Frontal cortex (tissue), 4 donors: ENCODE measurements around the gene SLX4IP. TPM values are rescaled to one million over a fixed set of nuclear protein-coding genes. Genes with fewer than 3 reads are reported as not detected.
"Not testable (repeated sequence)": the region's sequence is repeated elsewhere in the genome, so short reads cannot be mapped to it uniquely, and the experiment has no call there.

Experiments used
- DNase-seq, 2 donors: peaks; one replicate each; pipeline ENCODE4 v3.0.0; 2012; ENCODE audit warnings: low spot score in 2 of 2
- FAIRE-seq: peaks from 2 replicates; lab custom pipeline; 2012; peaks lifted over from hg19 to GRCh38; lab: Jason Lieb, UNC
- total RNA-seq: library from RNA; depleted of rRNA; stranded (reverse); fragments of >200 nt; gene quantifications from one replicate; pipeline ENCODE4 v1.2.3, GENCODE V29; 2014
- donor health status: control.
- donor health status: control.
- donor health status: control.

The SLX4IP gene
- total RNA-seq, 1 donor from 2014 or later = 8.2 TPM

DNA sequence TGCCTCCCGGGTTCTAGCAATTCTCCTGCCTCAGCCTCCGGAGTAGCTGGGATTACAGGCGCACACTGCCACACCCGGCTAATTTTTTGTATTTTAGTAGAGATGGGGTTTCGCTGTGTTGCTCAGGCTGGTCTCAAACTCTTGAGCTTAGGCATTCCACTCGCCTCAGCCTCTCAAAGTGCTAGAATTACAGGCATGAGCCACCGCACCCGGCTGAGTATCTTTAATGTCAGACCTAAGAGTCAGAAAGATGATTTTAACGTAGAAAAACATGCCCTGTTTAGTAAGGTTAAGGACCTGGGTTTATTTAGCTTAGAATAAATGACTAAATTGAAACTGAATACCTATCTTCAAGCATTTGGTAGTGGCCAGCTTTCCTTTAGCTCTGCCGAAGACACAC is 155.3 kb downstream of the SLX4IP start:
- not testable (repeated sequence) for DNase-seq, FAIRE-seq

DNA sequence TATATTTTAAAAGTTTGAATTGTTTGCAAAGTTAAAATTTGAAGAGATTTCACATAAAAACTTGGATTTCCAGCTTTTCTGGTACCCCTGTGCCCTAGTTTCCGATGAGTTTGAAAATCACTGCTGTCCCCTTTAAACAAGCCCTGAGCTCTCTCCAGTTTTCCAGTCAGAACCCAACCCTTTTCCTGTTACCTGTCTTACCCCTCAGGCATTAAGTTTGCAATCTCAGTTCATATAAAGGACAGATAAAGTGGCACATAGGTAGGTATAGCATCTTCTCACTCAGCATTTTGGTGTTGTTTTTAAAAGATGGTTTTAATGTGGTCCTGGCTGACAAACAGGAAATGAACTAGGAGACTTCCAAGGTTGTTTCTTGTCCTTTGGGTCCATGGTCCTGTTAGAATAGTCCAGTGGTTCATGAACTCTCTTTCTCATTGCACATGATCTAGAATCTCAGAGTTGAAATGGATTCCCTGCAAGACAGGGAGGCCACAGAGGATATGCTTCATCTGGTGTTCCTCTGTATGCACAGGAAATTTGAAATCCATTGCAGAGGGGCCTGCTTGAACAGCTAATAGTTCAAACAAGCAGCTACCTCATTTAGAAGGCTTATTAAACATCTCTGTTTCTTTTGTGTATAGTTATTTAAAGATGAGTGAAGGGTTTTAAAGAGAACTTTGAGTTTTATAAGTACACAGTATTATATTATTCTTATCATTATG is 156.0 kb downstream of the SLX4IP start:
- FAIRE-seq (no peak), DNase-seq (no peak)

DNA sequence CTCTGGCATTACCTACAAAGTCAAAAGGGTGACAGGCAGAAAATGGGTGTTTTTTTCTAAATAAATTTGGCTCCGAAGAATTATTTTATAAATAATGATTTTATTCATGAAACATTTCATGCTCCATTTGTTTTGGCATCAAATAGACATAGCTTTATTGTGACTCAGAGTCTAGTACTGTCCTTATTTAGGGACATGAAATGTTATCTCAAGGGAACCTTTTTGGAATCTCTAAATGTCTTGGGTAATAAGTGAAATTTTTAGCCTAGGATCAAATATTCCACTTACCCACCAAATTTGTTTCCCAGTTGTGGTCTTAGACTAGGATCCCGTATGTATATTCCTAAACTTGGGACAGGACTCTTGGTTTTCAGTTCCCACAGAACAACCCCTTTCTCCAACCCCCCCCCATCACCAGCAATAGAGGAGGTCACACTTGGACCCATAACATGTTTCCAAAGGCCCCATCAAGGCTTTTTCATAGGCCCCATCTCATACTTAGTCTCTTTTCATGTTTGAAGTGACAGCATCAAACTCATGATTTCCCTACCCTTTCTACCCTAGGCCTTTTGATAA is 156.9 kb downstream of the SLX4IP start:
- DNase-seq (no peak), FAIRE-seq (no peak)

DNA sequence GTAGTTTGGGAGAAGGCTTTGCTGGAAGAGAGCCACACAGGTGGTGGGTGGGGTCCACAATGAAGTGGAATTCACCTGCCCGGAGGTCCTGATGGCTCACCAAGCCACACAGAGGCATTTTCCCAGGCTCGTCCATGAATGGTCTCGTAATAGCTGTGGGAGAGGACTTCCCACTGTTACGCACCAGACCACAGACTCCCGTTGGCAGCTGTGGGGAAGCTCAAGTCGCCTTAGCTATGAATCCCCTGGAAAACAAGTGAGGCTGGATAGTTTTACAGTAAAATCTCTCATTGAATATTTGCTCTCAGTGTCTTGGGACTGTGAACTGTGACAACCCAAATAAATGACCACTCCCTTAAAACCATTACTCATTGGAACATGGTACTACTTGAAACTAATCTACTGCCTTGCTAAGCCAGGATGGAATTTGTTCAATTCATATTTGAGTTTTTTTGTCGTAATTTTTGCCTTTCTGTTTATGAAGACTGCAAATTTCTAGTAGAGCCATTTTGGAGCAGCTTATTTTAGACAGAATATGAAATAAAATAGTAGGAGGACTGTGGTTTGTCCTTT is 159.3 kb downstream of the SLX4IP start:
- DNase-seq (no peak), FAIRE-seq (no peak)

DNA sequence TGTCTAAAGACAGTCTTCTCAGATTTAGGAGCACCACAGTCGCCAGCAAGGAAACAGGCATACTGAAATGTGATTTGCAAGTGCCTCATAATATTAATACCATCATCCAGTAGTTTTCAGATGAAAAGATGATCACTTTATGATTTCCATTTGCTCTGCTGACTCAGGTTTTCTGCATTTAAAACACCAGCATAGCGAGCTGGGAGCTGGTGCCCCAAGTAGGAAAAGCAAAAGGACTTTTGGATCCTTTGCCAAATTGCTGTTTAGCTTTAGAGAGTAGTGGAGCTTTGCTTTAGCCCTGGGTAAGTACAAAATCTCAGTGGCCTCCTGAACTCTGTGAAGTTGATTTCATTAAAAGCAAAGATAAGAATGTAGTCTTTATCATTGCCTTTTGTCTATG is 160.2 kb downstream of the SLX4IP start:
- no peak for DNase-seq
- FAIRE-seq = no peak

DNA sequence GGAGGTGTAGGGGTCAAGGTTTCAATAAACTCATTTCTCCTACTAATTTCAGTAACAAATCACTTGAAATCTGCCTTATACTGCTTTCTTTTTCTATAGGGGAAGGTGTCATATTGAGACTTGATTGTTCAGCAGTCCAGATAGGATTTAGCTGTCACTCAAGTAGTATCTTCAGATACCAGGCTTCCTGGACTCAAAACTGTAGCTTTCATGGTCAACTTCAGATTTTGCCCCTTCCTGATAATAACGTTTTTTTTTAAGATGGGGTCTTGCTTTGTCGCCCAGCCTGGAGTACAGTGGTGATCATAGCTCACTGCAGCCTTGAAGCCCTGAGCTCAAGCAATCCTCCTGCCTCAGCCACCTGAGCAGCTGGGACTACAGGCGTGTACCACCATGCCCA is 160.9 kb downstream of the SLX4IP start:
- FAIRE-seq (no peak), DNase-seq (no peak)

DNA sequence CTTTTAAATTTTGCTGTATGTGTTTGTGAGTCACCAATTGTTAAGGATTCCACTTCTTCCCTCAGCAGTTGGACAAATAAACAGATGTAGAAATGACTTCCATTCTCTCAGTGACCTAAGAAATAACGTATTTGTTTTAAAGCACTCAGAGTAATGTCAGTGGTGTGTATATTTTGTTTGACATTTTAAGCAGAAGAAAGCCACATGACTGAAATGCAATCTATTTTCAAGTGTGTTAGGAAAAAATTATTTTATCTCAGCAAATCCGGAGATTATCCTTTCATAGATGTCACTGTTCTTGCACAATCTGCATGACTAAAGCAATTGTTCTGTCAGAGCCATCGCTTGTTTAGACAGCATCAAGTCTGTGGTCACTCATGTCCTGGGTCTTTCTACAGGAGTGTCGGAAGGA is 161.6 kb downstream of the SLX4IP start:
- no peak for FAIRE-seq
- DNase-seq = no peak

DNA sequence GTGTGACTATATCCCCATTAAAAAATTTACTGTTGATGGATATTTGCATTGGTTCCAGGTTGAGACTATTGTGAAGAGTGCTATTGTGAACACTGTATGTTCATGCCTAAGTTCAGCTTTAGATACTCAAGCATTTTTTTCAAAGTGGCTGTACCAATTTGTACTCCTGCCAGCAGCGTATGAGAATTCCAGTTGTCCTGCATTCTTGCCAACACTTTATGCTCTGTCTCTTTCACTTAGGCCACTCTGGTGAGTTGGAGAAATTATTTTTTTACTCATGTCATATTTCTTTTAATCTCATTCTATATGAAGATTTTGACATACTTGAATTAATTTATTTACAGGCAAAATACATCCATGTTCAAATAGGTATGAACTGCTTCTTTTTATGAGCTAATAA is 162.5 kb downstream of the SLX4IP start:
- DNase-seq (no peak), FAIRE-seq (no peak)

DNA sequence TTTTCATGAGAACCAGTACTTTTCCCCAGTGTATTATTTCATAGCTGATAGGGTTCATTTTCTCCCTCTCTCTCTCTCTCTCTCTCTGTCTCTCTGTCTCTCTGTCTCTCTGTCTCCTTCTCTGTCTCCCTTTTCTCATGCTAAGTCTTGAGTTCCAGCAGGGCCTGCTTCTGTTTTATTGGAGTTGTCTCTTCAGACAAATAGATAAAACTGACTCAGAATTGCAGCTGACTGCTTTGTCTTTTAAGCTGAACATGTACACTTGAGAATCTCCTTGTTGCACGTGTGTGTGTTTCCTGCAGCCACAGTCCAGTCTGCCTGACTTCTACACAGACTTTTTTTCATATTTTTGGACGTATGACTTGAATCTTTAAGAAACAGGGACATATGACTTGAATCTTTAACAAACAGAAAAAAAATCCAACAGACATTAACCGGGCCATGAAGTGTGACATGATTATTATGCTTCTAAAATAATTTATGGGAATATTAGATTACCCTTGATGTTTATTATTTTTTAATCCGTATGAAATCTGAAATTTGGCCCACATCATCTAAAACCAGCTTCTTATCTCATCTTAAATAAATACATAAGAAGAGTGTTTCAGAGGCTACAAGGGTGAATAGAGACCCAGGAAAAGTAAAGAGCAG is 167.2 kb downstream of the SLX4IP start:
- FAIRE-seq (no peak), DNase-seq (no peak)

DNA sequence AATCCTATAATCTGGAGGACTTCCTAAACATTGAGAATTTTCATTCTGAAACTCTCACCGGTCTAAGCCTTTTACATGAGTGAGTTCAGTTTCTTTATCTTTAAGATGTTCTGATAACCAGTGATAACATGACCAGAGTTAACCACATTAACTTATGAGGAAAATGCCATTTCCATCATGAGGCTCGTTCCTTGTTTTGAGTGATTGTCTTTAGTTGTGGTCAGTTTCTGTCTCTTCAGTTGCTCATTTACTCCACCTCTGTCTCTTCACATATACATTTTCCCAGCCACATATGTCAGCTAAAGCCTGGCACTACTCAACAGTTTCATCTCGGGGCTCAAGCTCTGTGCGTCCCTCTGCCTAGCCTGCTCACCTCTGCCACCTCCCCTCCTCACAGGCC is 168.3 kb downstream of the SLX4IP start:
- DNase-seq = no peak
- FAIRE-seq = no peak

DNA sequence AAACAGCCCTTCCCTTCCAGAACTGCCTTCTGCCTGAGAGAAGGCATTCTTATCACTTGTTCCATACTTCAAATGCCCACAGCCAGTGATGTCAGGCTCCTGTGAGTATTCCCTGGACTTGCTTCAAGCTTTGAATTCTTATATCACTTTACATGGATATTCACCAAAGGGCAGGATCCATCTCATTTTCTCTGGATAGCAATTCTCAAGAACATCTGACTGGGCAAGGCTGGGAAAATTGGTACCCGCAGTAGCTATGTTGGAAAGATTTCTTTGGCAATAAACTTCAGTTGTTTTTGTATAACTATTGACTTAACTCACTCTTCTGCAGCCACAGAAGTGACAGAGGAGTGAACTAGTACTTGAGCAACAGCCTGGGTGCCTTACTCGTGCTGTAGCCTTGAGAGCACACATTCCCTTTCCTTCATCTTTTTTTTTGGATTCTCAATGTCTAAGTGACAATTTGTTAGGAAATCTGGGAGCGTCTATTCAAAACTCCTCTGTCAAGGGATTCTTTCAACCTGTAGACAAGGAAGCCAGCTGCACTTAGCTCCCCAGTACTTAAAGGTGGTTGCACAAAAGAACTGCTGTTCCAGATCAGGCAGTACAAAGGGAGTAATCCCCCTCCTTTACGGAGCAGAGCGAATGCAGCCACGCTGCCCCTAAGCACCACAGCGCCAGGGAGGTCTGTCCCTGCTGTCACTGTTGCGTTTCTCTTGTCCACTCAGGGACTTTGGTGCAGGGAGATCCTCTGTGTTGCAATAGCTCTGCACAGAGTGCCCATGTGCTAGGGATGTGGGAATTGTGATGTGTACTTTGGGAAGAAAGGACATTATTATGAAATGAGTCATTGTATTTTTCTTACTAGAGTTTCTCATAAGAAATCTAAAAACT is 169.1 kb downstream of the SLX4IP start:
- FAIRE-seq = no peak
- DNase-seq = no peak

DNA sequence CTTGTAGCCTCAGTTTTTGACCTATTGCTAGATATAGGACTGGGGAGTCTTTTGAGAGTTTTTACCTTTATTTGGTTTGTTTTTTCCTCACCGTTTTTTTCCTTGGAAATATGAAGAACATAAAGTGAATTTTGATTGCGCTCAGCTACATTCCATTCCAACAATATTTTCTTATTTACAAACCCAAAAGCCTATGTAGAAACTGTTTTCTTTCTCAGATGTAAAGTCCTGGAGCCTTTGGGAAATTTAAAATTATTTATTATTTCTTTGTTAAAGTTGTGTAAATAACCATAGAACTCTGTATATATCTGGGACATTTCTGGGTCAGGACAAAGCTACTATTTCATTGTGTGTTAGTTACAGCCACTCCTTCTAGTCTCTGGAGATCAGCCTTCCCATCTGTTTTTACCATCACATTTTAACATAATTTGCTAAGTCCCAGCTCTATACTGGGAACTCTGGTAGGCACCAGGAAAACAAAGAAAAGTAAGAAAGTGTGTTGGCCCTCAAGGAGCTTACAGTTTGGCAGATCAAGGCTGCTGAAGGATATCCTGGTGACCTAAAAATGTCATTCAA is 169.8 kb downstream of the SLX4IP start:
- no peak for DNase-seq
- FAIRE-seq = no peak

DNA sequence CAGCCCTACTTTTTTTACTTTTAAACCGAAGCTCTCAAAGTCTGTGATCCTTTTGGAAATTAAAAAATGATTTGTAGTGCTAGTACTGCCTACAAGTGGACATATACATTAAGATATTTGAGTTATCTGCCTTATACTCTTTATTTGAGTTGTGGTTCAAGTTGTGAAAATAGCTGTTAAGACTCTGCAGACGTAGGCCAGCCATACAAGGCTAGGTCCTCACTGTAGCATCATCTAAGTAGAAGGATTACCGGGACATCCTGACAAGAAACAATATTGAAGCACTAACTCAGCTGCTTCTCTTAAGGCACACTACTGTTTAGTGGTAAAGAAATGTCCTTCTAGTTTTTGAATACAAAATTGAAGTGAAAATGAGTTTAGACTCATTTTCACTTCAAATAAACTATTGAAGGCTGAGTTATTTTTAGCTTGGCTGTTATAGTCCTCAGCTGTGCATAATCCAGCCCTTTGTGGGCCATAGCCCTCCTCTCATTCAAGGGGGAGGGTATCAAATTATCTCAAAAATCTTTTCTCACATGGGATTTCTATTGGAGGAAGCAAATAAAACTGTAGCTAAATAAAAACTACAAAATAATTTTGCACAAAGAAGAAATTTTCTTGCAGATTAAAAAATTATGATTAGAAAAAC is 170.6 kb downstream of the SLX4IP start:
- FAIRE-seq = no peak
- no peak for DNase-seq

DNA sequence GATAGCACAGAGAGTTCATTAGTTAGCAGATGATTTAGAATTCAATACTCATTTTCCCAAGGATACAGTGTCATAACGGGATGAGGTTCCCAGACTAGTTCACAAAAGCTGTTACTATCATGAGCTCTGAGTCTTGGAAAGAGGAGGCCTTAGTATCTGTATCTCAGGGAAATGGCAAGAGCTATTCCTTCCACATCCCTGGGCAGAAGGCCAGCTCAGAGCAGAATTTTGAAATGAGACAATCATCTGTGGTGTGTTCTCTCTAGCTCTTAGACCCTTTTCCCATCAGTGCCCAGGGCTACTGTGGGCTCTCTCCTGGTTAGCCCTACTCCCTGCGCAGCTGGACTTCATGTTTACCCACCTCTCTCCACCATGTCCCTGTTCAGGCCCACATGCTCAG is 174.2 kb downstream of the SLX4IP start:
- DNase-seq = no peak

DNA sequence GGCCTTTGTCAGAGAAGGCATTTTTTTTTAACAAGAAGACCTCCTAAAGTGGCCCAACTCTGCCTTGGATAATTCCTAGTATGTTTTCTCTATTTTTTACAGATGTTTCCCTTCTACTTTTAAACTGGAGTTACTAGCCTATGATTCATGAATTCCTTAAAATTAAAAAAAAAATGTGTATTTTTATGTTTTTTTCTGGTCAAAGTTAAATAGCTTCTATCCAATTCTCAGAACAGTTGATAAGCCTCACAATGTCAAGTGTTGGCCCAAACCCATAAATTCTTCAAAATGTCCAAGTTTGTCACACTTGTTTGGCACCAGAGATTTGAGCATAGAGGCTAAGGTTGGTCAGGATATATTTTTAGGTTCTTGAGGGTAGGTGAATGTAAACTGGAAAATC is 174.7 kb downstream of the SLX4IP start:
- DNase-seq (no peak), FAIRE-seq (no peak)

More for the DNA sequence above, 174.2 kb downstream of the SLX4IP start:
- no peak for FAIRE-seq

DNA sequence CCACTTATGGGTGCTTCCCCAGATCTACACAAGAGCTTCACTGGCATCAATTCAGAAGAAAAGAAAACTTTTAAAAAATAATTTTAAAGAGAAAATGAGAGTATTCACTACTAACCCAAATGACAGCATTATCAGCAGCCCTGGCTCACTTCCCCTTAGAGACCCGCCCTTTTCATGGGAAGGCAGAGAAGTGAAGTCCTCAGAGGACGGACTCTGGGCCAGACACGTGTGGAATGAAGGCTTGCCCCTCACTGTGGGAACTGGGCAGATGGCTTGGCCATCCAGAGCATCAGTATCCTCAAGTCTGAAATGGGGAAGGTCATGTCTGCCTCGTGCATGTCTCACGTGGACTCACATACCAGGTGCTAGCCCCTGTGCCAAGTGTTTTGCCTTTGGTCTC is 175.1 kb downstream of the SLX4IP start:
- FAIRE-seq (no peak), DNase-seq (no peak)

DNA sequence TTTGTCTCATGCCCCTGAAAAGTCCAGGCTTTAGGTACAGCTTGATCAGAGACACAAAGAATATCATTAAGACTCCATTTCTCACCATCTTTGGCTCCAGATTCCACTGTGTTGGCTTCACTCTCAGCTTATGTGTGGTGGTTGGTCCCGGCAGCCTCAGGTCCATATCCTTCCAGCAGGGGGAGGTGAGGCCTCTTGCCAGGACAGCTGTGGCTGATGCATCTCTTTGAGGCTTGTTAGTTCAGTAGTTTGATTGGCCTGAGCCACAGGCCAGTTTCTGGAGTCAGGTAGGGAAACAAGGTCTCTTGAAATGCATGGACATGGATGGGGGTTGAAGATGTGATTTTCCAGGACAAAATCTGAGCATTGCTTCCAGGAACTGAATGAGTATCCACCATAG is 176.3 kb downstream of the SLX4IP start:
- DNase-seq (no peak), FAIRE-seq (no peak)

DNA sequence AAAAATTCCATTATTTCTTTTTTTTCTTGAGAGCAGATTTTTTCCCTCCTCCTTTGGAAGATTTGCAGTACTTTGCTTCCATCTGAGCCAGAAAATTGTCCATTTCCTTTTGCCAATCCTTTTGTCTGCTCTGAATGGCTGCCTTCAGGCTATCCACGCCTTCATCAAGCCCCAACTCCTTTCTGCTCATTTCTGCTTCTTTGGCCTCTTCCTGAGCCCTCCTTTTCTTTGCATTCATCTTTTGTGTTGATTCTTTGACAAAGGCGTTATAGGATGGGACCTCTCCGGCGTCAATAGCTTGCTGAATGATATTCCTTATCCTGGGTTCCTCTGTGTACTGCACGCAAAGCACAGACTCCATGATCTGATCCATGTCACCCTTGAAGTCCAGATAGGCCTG is 178.3 kb downstream of the SLX4IP start:
- not testable (repeated sequence) for FAIRE-seq, DNase-seq

DNA sequence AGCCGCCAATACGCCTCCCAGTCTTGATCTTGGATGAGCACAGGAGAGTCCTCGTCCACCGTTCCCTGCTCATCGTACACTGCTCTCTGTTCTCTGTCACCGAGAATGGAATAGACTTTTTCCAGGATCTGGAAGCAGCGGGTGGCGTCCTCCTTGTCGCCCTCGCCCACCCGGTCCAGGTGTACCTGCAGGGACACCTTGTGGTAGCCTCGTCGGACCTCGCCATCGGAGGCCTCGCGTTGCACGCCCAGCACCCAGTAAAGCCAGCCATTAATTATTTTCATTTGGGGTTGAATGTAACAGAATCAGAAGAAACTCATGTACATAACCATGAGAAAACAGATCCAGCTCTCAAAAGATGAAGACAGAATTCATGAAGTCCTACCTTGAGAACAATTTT is 178.8 kb downstream of the SLX4IP start:
- FAIRE-seq = no peak
- no peak for DNase-seq
